ENCODE data around the gene ARIH2. TPM values are rescaled to one million over a fixed set of nuclear protein-coding genes. Genes with fewer than 3 reads are reported as not detected.

The ARIH2 gene
- total RNA-seq, 1 experiment from 2014 or later = 122 TPM

DNA sequence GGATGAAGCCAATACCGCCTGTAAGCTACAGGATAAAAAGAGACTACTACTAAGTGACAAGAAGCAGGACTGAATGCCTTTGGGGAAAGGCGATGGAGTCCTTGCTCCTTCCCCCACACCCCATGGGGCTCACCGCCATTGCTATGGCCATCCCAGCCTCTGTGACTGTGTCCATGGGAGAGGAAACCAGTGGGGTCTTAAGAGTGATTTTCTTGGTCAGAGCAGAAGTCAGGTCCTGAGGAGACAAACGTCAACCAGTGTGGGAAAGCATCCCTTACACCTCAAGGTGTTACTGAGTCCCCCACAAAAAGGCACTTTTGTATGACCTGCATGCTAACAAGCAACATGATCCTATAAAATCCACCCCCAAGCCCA, 109.6 kb downstream of the ARIH2 start:
- H3K79me2 ChIP-seq (ENCODE audit: insufficient read depth, low read length) = no peaks in the 10 kb centered on the region
- no peak overlapping the region for H3K18ac ChIP-seq (ENCODE audit: insufficient read length, low read depth, low read length)

More for the DNA sequence above, 109.6 kb downstream of the ARIH2 start:
- Mint-ChIP-seq H3K9me3 (no peaks in the 10 kb centered on the region), H3K4me1 (peaks cover 14 to 21% of the 10 kb centered on the region in 2 experiments), H3K36me3 (ENCODE audit: insufficient read depth in 1 of 3, low read depth in 3 of 3) (peaks cover 66 to 95% (median 75%) of the 10 kb centered on the region in 3 experiments), H3K27me3 (ENCODE audit: low read depth) (no peaks in the 10 kb centered on the region; the same call in none of the 2 replicates), H3K27ac (peak overlapping the region in 2 of 3 experiments; percentile 74 to 99; a peak in 4 of 7 replicates), H3K4me3 (peak overlapping the region; percentile 90 to 96)
- Histone ChIP-seq H2AFZ (ENCODE audit: low read length) (no peak overlapping the region), H3T11ph (ENCODE audit: low read length) (no peak overlapping the region), H2BK20ac (ENCODE audit: low read depth, low read length, poor library complexity, severe bottlenecking) (no peak overlapping the region), H3K79me1 (ENCODE audit: insufficient read depth, low read depth, low read length, poor library complexity, severe bottlenecking) (no peaks in the 10 kb centered on the region), H3K9me3 (ENCODE audit: control insufficient read depth, low read depth, low read length) (no peaks in the 10 kb centered on the region), H3K4me2 (ENCODE audit: insufficient read depth, insufficient read length, low read length) (peak overlapping the region; percentile 81), H4K5ac (ENCODE audit: insufficient read length, low read depth, low read length) (no peak overlapping the region), H3K9ac (ENCODE audit: extremely low read depth, insufficient read length, low read length) (peak overlapping the region; percentile 76), H3K4me1 (ENCODE audit: insufficient read depth, low read length) (no peaks in the 10 kb centered on the region), H2BK120ac (ENCODE audit: low read depth, low read length, poor library complexity, severe bottlenecking) (no peak overlapping the region), H3K23me2 (ENCODE audit: insufficient read length, low read depth, low read length, poor library complexity, severe bottlenecking) (peaks cover 3% of the 10 kb centered on the region), H2BK12ac (ENCODE audit: insufficient read length, low read depth, low read length) (no peak overlapping the region), H3K27me3 (ENCODE audit: insufficient read depth, low read length) (no peaks in the 10 kb centered on the region), H3K27ac (ENCODE audit: insufficient read length, low read depth, low read length) (no peak overlapping the region), H4K20me1 (ENCODE audit: control insufficient read depth, insufficient read depth, insufficient read length) (peaks cover 7% of the 10 kb centered on the region), H4K91ac (ENCODE audit: insufficient read length, low read depth, low read length) (no peak overlapping the region), H2BK15ac (ENCODE audit: low read depth, low read length) (no peak overlapping the region), H2BK5ac (ENCODE audit: insufficient read length, low read length) (no peak overlapping the region), H3K23ac (ENCODE audit: insufficient read length, low read depth, low read length) (no peak overlapping the region), H3K56ac (ENCODE audit: insufficient read length, low read depth, low read length) (no peak overlapping the region), H4K8ac (replicated peaks; ENCODE audit: insufficient read length, low read depth, low read length) (no peak overlapping the region), H2AK5ac (ENCODE audit: insufficient read length, low read length) (no peak overlapping the region), H3K4ac (ENCODE audit: low read depth, low read length) (no peak overlapping the region), H3K14ac (ENCODE audit: insufficient read depth, low read length) (no peak overlapping the region)
- TF ChIP-seq, protein P1, sequence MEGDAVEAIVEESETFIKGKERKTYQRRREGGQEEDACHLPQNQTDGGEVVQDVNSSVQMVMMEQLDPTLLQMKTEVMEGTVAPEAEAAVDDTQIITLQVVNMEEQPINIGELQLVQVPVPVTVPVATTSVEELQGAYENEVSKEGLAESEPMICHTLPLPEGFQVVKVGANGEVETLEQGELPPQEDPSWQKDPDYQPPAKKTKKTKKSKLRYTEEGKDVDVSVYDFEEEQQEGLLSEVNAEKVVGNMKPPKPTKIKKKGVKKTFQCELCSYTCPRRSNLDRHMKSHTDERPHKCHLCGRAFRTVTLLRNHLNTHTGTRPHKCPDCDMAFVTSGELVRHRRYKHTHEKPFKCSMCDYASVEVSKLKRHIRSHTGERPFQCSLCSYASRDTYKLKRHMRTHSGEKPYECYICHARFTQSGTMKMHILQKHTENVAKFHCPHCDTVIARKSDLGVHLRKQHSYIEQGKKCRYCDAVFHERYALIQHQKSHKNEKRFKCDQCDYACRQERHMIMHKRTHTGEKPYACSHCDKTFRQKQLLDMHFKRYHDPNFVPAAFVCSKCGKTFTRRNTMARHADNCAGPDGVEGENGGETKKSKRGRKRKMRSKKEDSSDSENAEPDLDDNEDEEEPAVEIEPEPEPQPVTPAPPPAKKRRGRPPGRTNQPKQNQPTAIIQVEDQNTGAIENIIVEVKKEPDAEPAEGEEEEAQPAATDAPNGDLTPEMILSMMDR (conservative IDR thresholded peaks at IDR 0.05) = no peak
- WGBS (ENCODE audit: extremely low coverage, insufficient read length, low lambda C conversion rate) = no CpG with 5 or more reads among the region's 4 CpGs
- no peak for DNase-seq
